ENCODE data around the gene RAB11FIP5.
"Not testable (repeated sequence)": the region's sequence is repeated elsewhere in the genome, so short reads cannot be mapped to it uniquely, and the experiment has no call there.

GRCh38 chr2:73093601-73094218 is 19.0 kb downstream of the RAB11FIP5 start:
- TF ChIP-seq CTCF, POLR2A (IDR thresholded peaks at IDR 0.05): not testable (repeated sequence)

Data from thyroid gland (tissue), 4 donors.